ENCODE results near the gene TRIM33. TPM values are rescaled to one million over a fixed set of nuclear protein-coding genes. Genes with fewer than 3 reads are reported as not detected.

The TRIM33 gene
- total RNA-seq, 1 experiment from 2014 or later = 53.8 TPM

DNA sequence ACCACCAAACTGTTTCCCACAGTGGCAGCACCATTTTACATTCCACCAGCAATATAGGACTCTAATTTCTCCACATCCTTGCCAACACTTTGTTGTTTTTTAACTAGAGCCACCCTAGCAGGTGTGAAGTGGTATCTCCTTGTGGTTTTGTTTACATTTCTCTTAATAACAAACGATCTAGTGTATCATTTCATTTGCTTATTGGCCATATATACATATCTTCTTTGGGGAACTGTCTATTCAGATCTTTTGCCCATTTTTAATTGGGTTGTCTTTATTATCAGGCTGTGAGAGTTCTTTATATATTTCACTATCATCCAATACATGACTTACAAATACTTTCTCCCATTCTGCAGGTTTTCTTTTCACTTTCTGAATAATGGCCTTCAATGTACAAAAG, 18.0 kb downstream of the TRIM33 start:
- Mint-ChIP-seq H3K27ac (no peak overlapping the region), H3K9me3 (peaks cover 4% of the 10 kb centered on the region in 2 experiments; a peak in 3 of 5 replicates), H3K4me1 (peaks cover 4 to 13% of the 10 kb centered on the region in 2 experiments; a peak in 3 of 4 replicates), H3K4me3 (no peak overlapping the region), H3K36me3 (ENCODE audit: insufficient read depth in 1 of 3, low read depth in 3 of 3) (peaks cover 14 to 15% (median 15%) of the 10 kb centered on the region in 3 experiments), H3K27me3 (ENCODE audit: low read depth) (no peaks in the 10 kb centered on the region)
- WGBS (ENCODE audit: extremely low coverage, insufficient read length, low lambda C conversion rate) = no CpG with 5 or more reads among the region's 1 CpG
- no peak overlapping the region for H2BK120ac ChIP-seq (ENCODE audit: low read depth, low read length, poor library complexity, severe bottlenecking)
- no peak overlapping the region for H4K91ac ChIP-seq (ENCODE audit: insufficient read length, low read depth, low read length)
- no peak overlapping the region for H3K4ac ChIP-seq (ENCODE audit: low read depth, low read length)
- no peak overlapping the region for H3K23ac ChIP-seq (ENCODE audit: insufficient read length, low read depth, low read length)
- TF ChIP-seq, protein P1, sequence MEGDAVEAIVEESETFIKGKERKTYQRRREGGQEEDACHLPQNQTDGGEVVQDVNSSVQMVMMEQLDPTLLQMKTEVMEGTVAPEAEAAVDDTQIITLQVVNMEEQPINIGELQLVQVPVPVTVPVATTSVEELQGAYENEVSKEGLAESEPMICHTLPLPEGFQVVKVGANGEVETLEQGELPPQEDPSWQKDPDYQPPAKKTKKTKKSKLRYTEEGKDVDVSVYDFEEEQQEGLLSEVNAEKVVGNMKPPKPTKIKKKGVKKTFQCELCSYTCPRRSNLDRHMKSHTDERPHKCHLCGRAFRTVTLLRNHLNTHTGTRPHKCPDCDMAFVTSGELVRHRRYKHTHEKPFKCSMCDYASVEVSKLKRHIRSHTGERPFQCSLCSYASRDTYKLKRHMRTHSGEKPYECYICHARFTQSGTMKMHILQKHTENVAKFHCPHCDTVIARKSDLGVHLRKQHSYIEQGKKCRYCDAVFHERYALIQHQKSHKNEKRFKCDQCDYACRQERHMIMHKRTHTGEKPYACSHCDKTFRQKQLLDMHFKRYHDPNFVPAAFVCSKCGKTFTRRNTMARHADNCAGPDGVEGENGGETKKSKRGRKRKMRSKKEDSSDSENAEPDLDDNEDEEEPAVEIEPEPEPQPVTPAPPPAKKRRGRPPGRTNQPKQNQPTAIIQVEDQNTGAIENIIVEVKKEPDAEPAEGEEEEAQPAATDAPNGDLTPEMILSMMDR (conservative IDR thresholded peaks at IDR 0.05) = no peak
- H3K4me2 ChIP-seq (ENCODE audit: insufficient read depth, insufficient read length, low read length) = no peak overlapping the region
- no peak overlapping the region for H3K14ac ChIP-seq (ENCODE audit: insufficient read depth, low read length)
- H2AK5ac ChIP-seq (ENCODE audit: insufficient read length, low read length) = no peak overlapping the region
- H4K20me1 ChIP-seq (ENCODE audit: control insufficient read depth, insufficient read depth, insufficient read length) = no peaks in the 10 kb centered on the region
- no peak overlapping the region for H2BK5ac ChIP-seq (ENCODE audit: insufficient read length, low read length)
- no peak overlapping the region for H4K5ac ChIP-seq (ENCODE audit: insufficient read length, low read depth, low read length)
- peaks cover 41% of the 10 kb centered on the region for H3K79me2 ChIP-seq (ENCODE audit: insufficient read depth, low read length)
- no peak overlapping the region for H3K56ac ChIP-seq (ENCODE audit: insufficient read length, low read depth, low read length)
- no peak overlapping the region for H4K8ac ChIP-seq (replicated peaks; ENCODE audit: insufficient read length, low read depth, low read length)
- no peak overlapping the region for H3T11ph ChIP-seq (ENCODE audit: low read length)
- H2BK12ac ChIP-seq (ENCODE audit: insufficient read length, low read depth, low read length) = no peak overlapping the region
- no peak overlapping the region for H2BK15ac ChIP-seq (ENCODE audit: low read depth, low read length)
- no peaks in the 10 kb centered on the region for H3K79me1 ChIP-seq (ENCODE audit: insufficient read depth, low read depth, low read length, poor library complexity, severe bottlenecking)
- H3K9ac ChIP-seq (ENCODE audit: extremely low read depth, insufficient read length, low read length) = no peak overlapping the region
- H3K9me3 ChIP-seq (ENCODE audit: control insufficient read depth, low read depth, low read length) = no peaks in the 10 kb centered on the region
- no peak overlapping the region for H3K27ac ChIP-seq (ENCODE audit: insufficient read length, low read depth, low read length)
- no peak overlapping the region for H2AFZ ChIP-seq (ENCODE audit: low read length)
- no peak overlapping the region for H3K18ac ChIP-seq (ENCODE audit: insufficient read length, low read depth, low read length)
- no peak for DNase-seq
- H3K23me2 ChIP-seq (ENCODE audit: insufficient read length, low read depth, low read length, poor library complexity, severe bottlenecking) = no peaks in the 10 kb centered on the region
- H3K27me3 ChIP-seq (ENCODE audit: insufficient read depth, low read length) = no peaks in the 10 kb centered on the region
- no peak overlapping the region for H2BK20ac ChIP-seq (ENCODE audit: low read depth, low read length, poor library complexity, severe bottlenecking)
- H3K4me1 ChIP-seq (ENCODE audit: insufficient read depth, low read length) = no peaks in the 10 kb centered on the region

Measured in H9 (cell line).